ENCODE measurements around the gene HRAS. TPM values are rescaled to one million over a fixed set of nuclear protein-coding genes. Genes with fewer than 3 reads are reported as not detected.

Gene HRAS
- total RNA-seq, 1 experiment from 2014 or later = 47.9 TPM

DNA sequence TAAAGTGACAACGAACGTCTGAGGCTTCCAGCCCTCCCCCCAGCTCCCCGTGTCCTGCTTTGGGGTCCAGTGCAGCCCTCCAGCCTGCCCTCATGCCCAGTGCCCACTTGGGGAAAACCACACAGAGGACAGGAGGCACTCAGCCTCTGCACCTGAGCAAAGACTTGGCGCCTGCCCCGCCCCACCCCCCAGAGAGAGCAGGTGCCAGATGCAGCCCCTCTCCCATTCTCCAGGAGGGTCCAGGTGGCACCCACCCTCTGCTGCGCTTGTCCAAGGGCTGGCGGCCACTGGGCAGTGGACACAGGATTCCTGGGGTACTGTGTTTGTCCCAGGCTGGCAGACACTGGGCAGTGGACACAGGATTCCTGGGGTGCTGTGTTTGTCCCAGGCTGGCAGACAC lies 44.0 kb downstream of the HRAS start:
- no TSS peak for BruUV-seq (replicated peaks)
- Mint-ChIP-seq H3K36me3 (ENCODE audit: insufficient read depth, unreplicated experiment) (peaks cover 49% of the 10 kb centered on the region), H3K27me3 (ENCODE audit: unreplicated experiment) (no peaks in the 10 kb centered on the region), H3K4me3 (ENCODE audit: low read depth, unreplicated experiment) (no peak overlapping the region), H3K27ac (ENCODE audit: unreplicated experiment) (no peak overlapping the region), H3K9me3 (ENCODE audit: low read depth, unreplicated experiment) (no peaks in the 10 kb centered on the region), H3K4me1 (ENCODE audit: low read depth, unreplicated experiment) (no peaks in the 10 kb centered on the region)
- CTCF ChIA-PET = no interaction called here
- no peak for DNase-seq
- intact Hi-C loops (cut with micrococcal nuclease; ENCODE audit: unreplicated experiment) = no loop called here
- no peak for TF ChIP-seq CTCF (IDR thresholded peaks at IDR 0.05; ENCODE audit: unreplicated experiment)

- Mint-ChIP-seq H3K27me3 (ENCODE audit: unreplicated experiment) (no peaks in the 10 kb centered on the region), H3K27ac (ENCODE audit: unreplicated experiment) (no peak overlapping the region), H3K36me3 (ENCODE audit: insufficient read depth, unreplicated experiment) (peaks cover 44% of the 10 kb centered on the region), H3K4me1 (ENCODE audit: low read depth, unreplicated experiment) (no peaks in the 10 kb centered on the region), H3K9me3 (ENCODE audit: low read depth, unreplicated experiment) (no peaks in the 10 kb centered on the region), H3K4me3 (ENCODE audit: low read depth, unreplicated experiment) (no peak overlapping the region)
- CTCF ChIA-PET = no interaction called here
- no TSS peak for BruUV-seq (replicated peaks)
- TF ChIP-seq CTCF (IDR thresholded peaks at IDR 0.05; ENCODE audit: unreplicated experiment) = no peak
- no peak for DNase-seq
- intact Hi-C loops (cut with micrococcal nuclease; ENCODE audit: unreplicated experiment) = no loop called here
Observed at GRCh38 chr11:490930-491260, 44.5 kb downstream of the HRAS start.

- no peak for TF ChIP-seq CTCF (IDR thresholded peaks at IDR 0.05; ENCODE audit: unreplicated experiment)
- Mint-ChIP-seq H3K27me3 (ENCODE audit: unreplicated experiment) (no peaks in the 10 kb centered on the region), H3K4me3 (ENCODE audit: low read depth, unreplicated experiment) (no peak overlapping the region), H3K9me3 (ENCODE audit: low read depth, unreplicated experiment) (no peaks in the 10 kb centered on the region), H3K27ac (ENCODE audit: unreplicated experiment) (no peak overlapping the region), H3K4me1 (ENCODE audit: low read depth, unreplicated experiment) (no peaks in the 10 kb centered on the region), H3K36me3 (ENCODE audit: insufficient read depth, unreplicated experiment) (peaks cover 39% of the 10 kb centered on the region)
- BruUV-seq (replicated peaks) = no TSS peak
- intact Hi-C loops (cut with micrococcal nuclease; ENCODE audit: unreplicated experiment) = no loop called here
- no peak for DNase-seq
- CTCF ChIA-PET = no interaction called here
Observed at GRCh38 chr11:490186-490929, 45.0 kb downstream of the HRAS start.

DNA sequence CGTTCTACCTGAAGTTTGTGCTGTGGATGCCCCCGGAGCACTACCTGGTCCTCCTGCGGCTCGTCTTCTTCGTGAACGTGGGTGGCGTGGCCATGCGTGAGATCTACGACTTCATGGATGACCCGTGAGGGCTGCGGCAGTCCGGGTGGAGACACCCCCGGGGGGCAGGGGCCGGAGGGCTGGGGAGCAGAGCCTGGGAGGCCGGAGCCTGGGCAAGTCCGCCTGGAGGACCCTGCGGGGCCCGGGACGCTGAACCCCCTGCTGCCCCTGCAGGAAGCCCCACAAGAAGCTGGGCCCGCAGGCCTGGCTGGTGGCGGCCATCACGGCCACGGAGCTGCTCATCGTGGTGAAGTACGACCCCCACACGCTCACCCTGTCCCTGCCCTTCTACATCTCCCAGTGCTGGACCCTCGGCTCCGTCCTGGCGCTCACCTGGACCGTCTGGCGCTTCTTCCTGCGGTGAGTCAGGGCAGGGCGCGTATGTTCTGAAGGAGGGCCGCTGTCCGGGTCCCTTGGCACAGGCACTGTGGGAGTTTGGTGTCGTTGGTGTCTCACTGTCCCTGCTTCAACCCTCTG lies 45.7 kb downstream of the HRAS start:
- Mint-ChIP-seq H3K9me3 (ENCODE audit: low read depth, unreplicated experiment) (no peaks in the 10 kb centered on the region), H3K4me3 (ENCODE audit: low read depth, unreplicated experiment) (no peak overlapping the region), H3K27me3 (ENCODE audit: unreplicated experiment) (no peaks in the 10 kb centered on the region), H3K4me1 (ENCODE audit: low read depth, unreplicated experiment) (no peaks in the 10 kb centered on the region), H3K36me3 (ENCODE audit: insufficient read depth, unreplicated experiment) (peaks cover 39% of the 10 kb centered on the region), H3K27ac (ENCODE audit: unreplicated experiment) (no peak overlapping the region)
- DNase-seq = no peak
- intact Hi-C loops (cut with micrococcal nuclease; ENCODE audit: unreplicated experiment) = no loop called here
- CTCF ChIA-PET = no interaction called here
- TF ChIP-seq CTCF (IDR thresholded peaks at IDR 0.05; ENCODE audit: unreplicated experiment) = no peak
- BruUV-seq (replicated peaks) = no TSS peak
